GM18507 (cell line): ENCODE results near the gene TCF7.

Source experiments
- DNase-seq: peaks from one replicate; pipeline ENCODE4 v3.0.0; 2011; ENCODE audit warnings: low read depth; ENCODE audit not compliant: insufficient read length; ENCODE audit errors: extremely low spot score
- FAIRE-seq: peaks from 2 replicates; lab custom pipeline; 2011; peaks lifted over from hg19 to GRCh38; lab: Jason Lieb, UNC

Gene TCF7

GRCh38 chr5:134113902-134114875, at the start of gene TCF7:
Gene TCF7, plus strand, starts transcription at chr5:134114681. Its CDS starts 226 bp downstream, at chr5:134114907.
- FAIRE-seq (peak; percentile 71), DNase-seq (peak; percentile 93)

- no peak for FAIRE-seq
- no peak for DNase-seq
These were observed 44.9 kb upstream of the TCF7 start for GRCh38 chr5:134069553-134069952.

- FAIRE-seq (no peak), DNase-seq (no peak)
These were observed 43.5 kb upstream of the TCF7 start for GRCh38 chr5:134070725-134071613.

GRCh38 chr5:134071614-134072207, 42.8 kb upstream of the TCF7 start:
- FAIRE-seq (peak; percentile 80), DNase-seq (no peak)

GRCh38 chr5:134072471-134073210, 41.8 kb upstream of the TCF7 start:
- DNase-seq: no peak
- FAIRE-seq: no peak

- FAIRE-seq (no peak), DNase-seq (no peak)
These were observed 41.1 kb upstream of the TCF7 start for GRCh38 chr5:134073404-134073803.

GRCh38 chr5:134075102-134075501, 39.4 kb upstream of the TCF7 start:
- no peak for FAIRE-seq

GRCh38 chr5:134077926-134078580, 36.4 kb upstream of the TCF7 start:
- DNase-seq (no peak), FAIRE-seq (no peak)

More at GRCh38 chr5:134075102-134075501, 39.4 kb upstream of the TCF7 start:
- DNase-seq: no peak

- FAIRE-seq (no peak), DNase-seq (no peak)
These were observed 34.5 kb upstream of the TCF7 start for GRCh38 chr5:134079748-134080581.

GRCh38 chr5:134082264-134082992, 32.1 kb upstream of the TCF7 start:
- DNase-seq: no peak

GRCh38 chr5:134083517-134083916, 31.0 kb upstream of the TCF7 start:
- DNase-seq (no peak), FAIRE-seq (no peak)

More at GRCh38 chr5:134082264-134082992, 32.1 kb upstream of the TCF7 start:
- FAIRE-seq: no peak

- no peak for FAIRE-seq
These were observed 30.4 kb upstream of the TCF7 start for GRCh38 chr5:134084022-134084565.

GRCh38 chr5:134084570-134084969, 29.9 kb upstream of the TCF7 start:
- DNase-seq (no peak), FAIRE-seq (no peak)

More at GRCh38 chr5:134084022-134084565, 30.4 kb upstream of the TCF7 start:
- no peak for DNase-seq

GRCh38 chr5:134085411-134085810, 29.1 kb upstream of the TCF7 start:
- no peak for DNase-seq
- FAIRE-seq: no peak

GRCh38 chr5:134086225-134086942, 28.1 kb upstream of the TCF7 start:
- FAIRE-seq (no peak), DNase-seq (no peak)

- FAIRE-seq (no peak), DNase-seq (no peak)
These were observed 27.6 kb upstream of the TCF7 start for GRCh38 chr5:134086943-134087305.
